SK-N-MC (cell line): Measurements from ENCODE around the gene VHLL.

ENCODE experiments used
- EZH2 ChIP-seq: fragments of 200-600 bp; sonication (generic); IDR thresholded peaks from one replicate; pipeline ENCODE4 v1.6.1; 2017; ENCODE audit warnings: antibody characterized with exemption
- POLR2AphosphoS5 ChIP-seq: IDR thresholded peaks from 2 replicates; pipeline ENCODE4 v1.6.1; 2012; ENCODE audit warnings: mild to moderate bottlenecking, low read depth, low read length, borderline replicate concordance

DNA sequence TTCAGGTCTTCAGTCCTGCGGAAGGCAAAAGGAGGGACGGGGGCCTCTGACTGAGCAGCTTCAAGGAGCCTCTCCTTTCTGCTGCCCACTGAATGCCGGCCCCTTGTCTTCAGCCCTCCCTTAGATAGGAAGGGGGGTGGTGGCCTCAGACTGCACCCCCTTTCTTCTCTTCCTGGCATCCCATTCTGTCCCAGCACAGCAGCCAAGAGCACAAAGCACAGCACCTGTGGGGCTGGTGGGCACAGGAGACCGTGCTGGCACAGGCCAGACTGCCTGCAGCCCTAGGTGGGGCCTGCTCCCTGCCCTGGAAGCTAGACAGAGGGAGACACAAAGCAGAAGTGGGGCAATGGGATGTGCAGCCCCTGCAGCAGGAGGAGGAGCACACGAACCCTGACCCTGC is 49.5 kb downstream of the VHLL start:
- TF ChIP-seq EZH2 (no peak), POLR2AphosphoS5 (no peak)
